ENCODE results near the gene RAB17. TPM values are rescaled to one million over a fixed set of nuclear protein-coding genes. Genes with fewer than 3 reads are reported as not detected.

Gene RAB17
- total RNA-seq, 4 donors from 2014 or later = 0.26 to 4.6 (median 4.0) TPM

DNA sequence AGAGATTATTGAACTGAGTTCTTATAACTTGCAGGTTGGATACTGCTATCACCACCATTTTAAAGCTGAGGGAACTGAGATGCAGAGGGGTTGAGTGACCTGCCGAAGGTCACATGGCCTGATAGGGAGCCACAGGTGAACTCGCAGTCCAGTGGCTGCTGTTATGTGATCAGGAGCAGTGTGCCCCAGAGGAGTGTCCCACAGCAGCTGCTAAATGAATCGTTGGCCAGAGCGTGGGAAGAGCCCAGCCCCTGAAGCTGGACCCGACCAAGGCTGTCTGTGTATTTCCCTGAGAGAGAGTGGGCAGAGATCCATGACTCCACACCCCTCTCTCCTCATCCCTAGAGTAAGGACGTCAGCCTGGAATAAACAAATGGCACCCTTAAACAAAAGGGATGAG, 50.9 kb downstream of the RAB17 start:
- Histone ChIP-seq H3K27me3 (no peaks in the 10 kb centered on the region), H3K27ac (no peak overlapping the region), H3K9me3 (no peaks in the 10 kb centered on the region), H3K36me3 (no peaks in the 10 kb centered on the region), H3K4me3 (no peak overlapping the region), H3K4me1 (peaks cover 0 to 3% of the 10 kb centered on the region in 2 donors)
- no peak for TF ChIP-seq POLR2A (IDR thresholded peaks at IDR 0.05)
- TF ChIP-seq, protein P1, sequence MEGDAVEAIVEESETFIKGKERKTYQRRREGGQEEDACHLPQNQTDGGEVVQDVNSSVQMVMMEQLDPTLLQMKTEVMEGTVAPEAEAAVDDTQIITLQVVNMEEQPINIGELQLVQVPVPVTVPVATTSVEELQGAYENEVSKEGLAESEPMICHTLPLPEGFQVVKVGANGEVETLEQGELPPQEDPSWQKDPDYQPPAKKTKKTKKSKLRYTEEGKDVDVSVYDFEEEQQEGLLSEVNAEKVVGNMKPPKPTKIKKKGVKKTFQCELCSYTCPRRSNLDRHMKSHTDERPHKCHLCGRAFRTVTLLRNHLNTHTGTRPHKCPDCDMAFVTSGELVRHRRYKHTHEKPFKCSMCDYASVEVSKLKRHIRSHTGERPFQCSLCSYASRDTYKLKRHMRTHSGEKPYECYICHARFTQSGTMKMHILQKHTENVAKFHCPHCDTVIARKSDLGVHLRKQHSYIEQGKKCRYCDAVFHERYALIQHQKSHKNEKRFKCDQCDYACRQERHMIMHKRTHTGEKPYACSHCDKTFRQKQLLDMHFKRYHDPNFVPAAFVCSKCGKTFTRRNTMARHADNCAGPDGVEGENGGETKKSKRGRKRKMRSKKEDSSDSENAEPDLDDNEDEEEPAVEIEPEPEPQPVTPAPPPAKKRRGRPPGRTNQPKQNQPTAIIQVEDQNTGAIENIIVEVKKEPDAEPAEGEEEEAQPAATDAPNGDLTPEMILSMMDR (IDR thresholded peaks at IDR 0.05) = no peak
- DNase-seq = no peak
- intact Hi-C loops (cut with DNase I; ENCODE audit: low total_unique reads) = no loop called here

DNA sequence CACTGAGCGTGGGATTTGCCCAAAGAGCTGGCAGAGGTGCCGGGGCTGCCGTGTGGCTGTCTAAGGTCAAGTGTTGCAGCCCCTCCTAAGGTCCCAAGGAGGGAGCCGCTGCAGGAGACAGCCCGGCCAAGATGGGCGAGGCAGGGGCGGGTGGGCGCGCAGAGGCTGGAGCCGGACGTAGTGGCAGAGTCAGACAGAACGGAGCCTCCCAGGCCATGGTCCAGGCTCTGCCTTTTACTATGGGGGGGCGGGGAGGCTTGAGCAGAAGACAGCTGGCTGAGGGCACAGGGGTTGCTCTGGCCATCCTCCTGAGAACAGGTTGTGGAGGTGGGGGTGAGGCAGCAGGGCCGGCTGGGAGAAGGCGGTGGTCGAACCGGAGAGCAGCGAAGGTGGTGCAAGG, 51.6 kb downstream of the RAB17 start:
- Histone ChIP-seq H3K36me3 (no peaks in the 10 kb centered on the region), H3K9me3 (no peaks in the 10 kb centered on the region), H3K27ac (no peak overlapping the region), H3K4me3 (no peak overlapping the region), H3K4me1 (peaks cover 0 to 3% of the 10 kb centered on the region in 2 donors), H3K27me3 (no peaks in the 10 kb centered on the region)
- DNase-seq = no peak
- intact Hi-C loops (cut with DNase I; ENCODE audit: low total_unique reads) = no loop called here
- TF ChIP-seq POLR2A (IDR thresholded peaks at IDR 0.05) = no peak
- TF ChIP-seq, protein P1 (IDR thresholded peaks at IDR 0.05) = no peak

DNA sequence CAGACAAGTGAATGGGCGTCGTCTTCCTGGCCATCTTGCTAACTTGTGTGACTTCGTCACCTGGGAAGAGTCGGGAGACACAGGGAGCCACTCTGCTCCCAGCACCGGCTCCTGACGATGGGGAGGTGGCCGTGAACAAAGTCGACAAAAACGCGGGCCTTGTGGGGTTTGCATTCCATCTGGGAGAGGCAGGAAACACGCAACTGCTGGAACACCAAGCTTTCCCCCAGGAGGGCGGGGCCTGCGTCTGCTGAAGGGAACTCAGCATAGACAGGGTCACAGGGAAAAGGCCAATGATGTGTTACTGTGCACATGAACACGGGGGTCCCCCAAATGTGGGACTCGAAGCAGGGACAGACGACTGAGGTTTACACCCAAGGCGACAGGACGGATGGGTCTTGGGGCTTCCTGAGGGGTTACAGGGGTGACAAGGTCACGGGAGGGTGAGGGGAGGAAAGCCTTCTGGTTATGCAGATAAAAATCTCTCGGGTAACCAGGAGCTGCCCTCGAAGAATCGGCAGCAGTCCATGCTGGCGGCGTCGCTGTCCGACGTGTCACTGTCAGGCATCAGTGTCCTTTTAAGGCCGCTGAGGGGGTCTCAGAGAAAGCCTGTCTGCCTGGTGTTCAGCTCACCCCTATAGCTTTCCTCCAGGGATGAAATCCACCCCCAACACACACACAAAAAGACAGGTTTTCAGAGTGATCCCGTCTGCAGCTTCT, 52.4 kb downstream of the RAB17 start:
- no peak overlapping the region for H3K4me3 ChIP-seq
- H3K27ac ChIP-seq = no peak overlapping the region
- no peaks in the 10 kb centered on the region for H3K36me3 ChIP-seq
- DNase-seq = no peak
- TF ChIP-seq, protein P1 (IDR thresholded peaks at IDR 0.05) = no peak
- no peak for TF ChIP-seq POLR2A (IDR thresholded peaks at IDR 0.05)
- no peaks in the 10 kb centered on the region for H3K27me3 ChIP-seq
- peaks cover 0 to 3% of the 10 kb centered on the region in 2 donors for H3K4me1 ChIP-seq
- no peaks in the 10 kb centered on the region for H3K9me3 ChIP-seq
- intact Hi-C loops (cut with DNase I; ENCODE audit: low total_unique reads) = no loop called here

DNA sequence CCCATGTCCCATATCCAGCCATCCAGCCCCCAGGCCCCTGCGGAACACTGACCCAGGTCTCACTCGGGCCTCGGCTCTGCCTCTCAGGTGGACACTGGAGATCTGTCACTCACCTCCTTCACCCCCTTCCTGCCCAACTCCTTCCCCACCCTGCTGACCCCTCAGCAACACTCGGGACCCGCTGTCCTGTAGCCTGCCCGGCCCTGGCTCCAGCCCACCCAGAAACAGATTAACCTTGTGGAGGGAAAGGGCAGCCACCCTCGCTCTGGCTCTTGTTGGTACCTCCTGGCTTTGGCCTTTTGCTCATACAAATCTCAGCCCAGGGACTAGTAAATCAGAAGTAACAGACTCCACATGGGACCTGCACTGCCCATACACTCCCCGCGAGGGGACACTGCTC, 53.9 kb downstream of the RAB17 start:
- TF ChIP-seq, protein P1 (IDR thresholded peaks at IDR 0.05) = no peak
- no peak for TF ChIP-seq POLR2A (IDR thresholded peaks at IDR 0.05)
- Histone ChIP-seq H3K4me3 (no peak overlapping the region), H3K27me3 (no peaks in the 10 kb centered on the region), H3K27ac (no peak overlapping the region), H3K36me3 (no peaks in the 10 kb centered on the region), H3K4me1 (peaks cover 0 to 3% of the 10 kb centered on the region in 2 donors), H3K9me3 (no peaks in the 10 kb centered on the region)
- DNase-seq = no peak
- intact Hi-C loops (cut with DNase I; ENCODE audit: low total_unique reads) = no loop called here

DNA sequence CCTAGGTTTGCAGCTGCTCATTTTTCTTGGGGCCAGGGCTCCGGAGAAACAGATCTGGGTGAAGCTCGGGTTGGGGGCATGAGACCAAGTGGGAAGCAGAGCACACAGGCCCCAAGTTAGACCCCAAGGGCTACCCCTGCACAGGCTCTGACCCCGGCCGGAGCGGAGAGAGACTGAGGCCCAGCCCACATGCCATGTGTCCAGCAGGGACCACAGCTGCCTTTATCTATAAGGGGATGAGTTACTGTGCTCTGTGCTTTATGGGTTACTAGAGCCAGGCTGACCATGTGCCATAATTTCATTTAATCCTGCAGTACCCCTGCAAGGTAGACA, 54.5 kb downstream of the RAB17 start:
- Histone ChIP-seq H3K9me3 (no peaks in the 10 kb centered on the region), H3K27ac (no peak overlapping the region), H3K36me3 (no peaks in the 10 kb centered on the region), H3K4me3 (no peak overlapping the region), H3K27me3 (no peaks in the 10 kb centered on the region), H3K4me1 (peaks cover 0 to 3% of the 10 kb centered on the region in 2 donors)
- DNase-seq = no peak
- TF ChIP-seq, protein P1 (IDR thresholded peaks at IDR 0.05) = no peak
- TF ChIP-seq POLR2A (IDR thresholded peaks at IDR 0.05) = no peak
- intact Hi-C loops (cut with DNase I; ENCODE audit: low total_unique reads) = no loop called here

Measured in uterus (tissue), 4 donors.